Common myeloid progenitor, CD34-positive (primary cell): ENCODE measurements around the gene HOXC4.

ENCODE experiments used
- CTCF ChIA-PET: fragments of 350-600 bp; sonication (Branson Sonifier 250); formaldehyde crosslinking; loops from one replicate; lab custom pipeline; 2021; ENCODE audit warnings: antibody characterized with exemption; lab: Charles Lee
- POLR2A ChIA-PET: fragments of 350-600 bp; sonication (Branson Sonifier 250); formaldehyde crosslinking; loops from one replicate; lab custom pipeline; 2021; ENCODE audit warnings: antibody characterized with exemption; lab: Charles Lee
- DNase-seq, 3 donors: peaks; one replicate each; pipeline versions ENCODE4 v3.0.0 to v3.0.0-alpha.2; 2013
- H3K27ac ChIP-seq, 2 experiments: 1 replicate in 1 of 2; 2 replicates in 1 of 2; pipeline ENCODE4 v1.7.0; 2013; ENCODE audit warnings: inconsistent platforms in 2 of 2, low read length in 2 of 2, mild to moderate bottlenecking in 2 of 2, low read depth in 1 of 2, moderate library complexity in 1 of 2; ENCODE audit not compliant: severe bottlenecking in 2 of 2, insufficient read depth in 1 of 2, poor library complexity in 1 of 2
- H3K27me3 ChIP-seq, 5 experiments: replicated peaks in 2 of 5; 1 replicate in 3 of 5; 2 replicates in 2 of 5; pipeline versions ENCODE4 v1.6.1 to v1.7.0; 2013; ENCODE audit warnings: low read length in 4 of 5, mild to moderate bottlenecking in 2 of 5, moderate library complexity in 2 of 5, inconsistent platforms in 1 of 5; ENCODE audit not compliant: insufficient read depth in 5 of 5, control insufficient read depth in 4 of 5
- H3K36me3 ChIP-seq, 4 experiments: 1 replicate in 2 of 4; 2 replicates in 2 of 4; pipeline versions ENCODE4 v1.6.1 to v1.7.0; 2013; ENCODE audit warnings: low read length in 3 of 4, control low read depth in 1 of 4, mild to moderate bottlenecking in 1 of 4; ENCODE audit not compliant: control insufficient read depth in 4 of 4, insufficient read depth in 4 of 4
- H3K4me1 ChIP-seq, 4 experiments: 1 replicate in 3 of 4; 2 replicates in 1 of 4; pipeline versions ENCODE4 v1.6.1 to v1.7.1; 2013; ENCODE audit warnings: low read length in 3 of 4, mild to moderate bottlenecking in 3 of 4, control low read depth in 1 of 4, inconsistent platforms in 1 of 4, moderate library complexity in 1 of 4; ENCODE audit not compliant: control insufficient read depth in 4 of 4, insufficient read depth in 4 of 4; ENCODE audit errors: control extremely low read depth in 1 of 4
- H3K4me3 ChIP-seq, 7 experiments: 1 replicate in 4 of 7; 2 replicates in 3 of 7; pipeline versions ENCODE4 v1.5.1 to v1.7.0; 2013; ENCODE audit warnings: mild to moderate bottlenecking in 7 of 7, low read length in 6 of 7, moderate library complexity in 6 of 7, inconsistent platforms in 2 of 7, low read depth in 2 of 7, control low read depth in 1 of 7; ENCODE audit not compliant: insufficient read depth in 4 of 7, control insufficient read depth in 1 of 7; ENCODE audit errors: extremely low read depth in 1 of 7
- H3K9me3 ChIP-seq, 5 experiments: 1 replicate in 4 of 5; 2 replicates in 1 of 5; pipeline versions ENCODE4 v1.6.1 to v1.7.1; 2013; ENCODE audit warnings: low read length in 4 of 5, mild to moderate bottlenecking in 2 of 5, inconsistent platforms in 1 of 5, low read depth in 1 of 5, moderate library complexity in 1 of 5; ENCODE audit not compliant: control insufficient read depth in 4 of 5, insufficient read depth in 2 of 5; ENCODE audit errors: control extremely low read depth in 1 of 5
- WGBS: methylation state at CpG from one replicate; pipeline ENCODE4 v1.1.5; 2013; ENCODE audit not compliant: insufficient coverage; 5-methylcytosine and 5-hydroxymethylcytosine counted together

The HOXC4 gene

GRCh38 chr12:54019924-54020590, 33.6 kb upstream of the HOXC4 start:
- no peak overlapping the region for H3K27ac ChIP-seq
- no peak for DNase-seq
- no peak overlapping the region for H3K4me3 ChIP-seq
- H3K4me1 ChIP-seq = peaks cover 0 to 15% (median 9%) of the 10 kb centered on the region in 4 experiments
- CTCF ChIA-PET = no interaction called here
- H3K27me3 ChIP-seq = peaks cover 9 to 98% (median 50%) of the 10 kb centered on the region in 5 experiments
- H3K9me3 ChIP-seq = peaks cover 0 to 4% (median 0%) of the 10 kb centered on the region in 5 experiments
- no peaks in the 10 kb centered on the region for H3K36me3 ChIP-seq
- whole genome bisulfite sequencing = 46% methylated on average over 5 of the region's 10 CpGs
- POLR2A ChIA-PET = no interaction called here

- H3K27ac ChIP-seq = no peak overlapping the region
- H3K36me3 ChIP-seq = no peaks in the 10 kb centered on the region
- ChIA-PET POLR2A (no interaction called here), CTCF (no interaction called here)
- H3K4me1 ChIP-seq = peaks cover 0 to 15% (median 9%) of the 10 kb centered on the region in 4 experiments
- H3K9me3 ChIP-seq = peaks cover 0 to 4% (median 0%) of the 10 kb centered on the region in 5 experiments
- no peak overlapping the region for H3K4me3 ChIP-seq
- WGBS = 63% methylated on average over 16 of the region's 23 CpGs
- DNase-seq = no peak
- H3K27me3 ChIP-seq = peaks cover 9 to 97% (median 47%) of the 10 kb centered on the region in 5 experiments
Observed at GRCh38 chr12:54020591-54021405, 32.8 kb upstream of the HOXC4 start.

GRCh38 chr12:54021432-54022013, 32.1 kb upstream of the HOXC4 start:
- H3K27me3 ChIP-seq = peaks cover 12 to 99% (median 48%) of the 10 kb centered on the region in 5 experiments
- H3K9me3 ChIP-seq = peaks cover 0 to 2% (median 0%) of the 10 kb centered on the region in 5 experiments
- no peak overlapping the region for H3K4me3 ChIP-seq
- POLR2A ChIA-PET = no interaction called here
- CTCF ChIA-PET = interaction anchor here (0.8 to 2.8 kb wide), 6 partner anchors 9 to 186 kb away, joined by 3 to 11 read pairs (median 4); no protein-coding TSS in a partner anchor
- WGBS = 71% methylated on average over 6 of the region's 16 CpGs
- no peak overlapping the region for H3K27ac ChIP-seq
- no peaks in the 10 kb centered on the region for H3K36me3 ChIP-seq
- peaks cover 0 to 15% (median 9%) of the 10 kb centered on the region in 4 experiments for H3K4me1 ChIP-seq
- DNase-seq = no peak

GRCh38 chr12:54022960-54023884, 30.4 kb upstream of the HOXC4 start:
- Histone ChIP-seq H3K9me3 (no peaks in the 10 kb centered on the region), H3K4me1 (peaks cover 0 to 9% (median 3%) of the 10 kb centered on the region in 4 experiments), H3K36me3 (no peaks in the 10 kb centered on the region), H3K27ac (no peak overlapping the region), H3K4me3 (no peak overlapping the region), H3K27me3 (peaks cover 26 to 99% (median 54%) of the 10 kb centered on the region in 5 experiments)
- WGBS = 55% methylated on average over 5 of the region's 8 CpGs
- ChIA-PET POLR2A (interaction anchor here (0.5 kb wide), 2 partner anchors 9 to 14 kb away, joined by 3 read pairs; partner anchors contain the start of gene HOXC8), CTCF (interaction anchor here (0.7 to 2.8 kb wide), 11 partner anchors 8 to 184 kb away, joined by 3 to 15 read pairs (median 6); partner anchors contain the start of gene HOXC5)
- no peak for DNase-seq

GRCh38 chr12:54024127-54024526, 29.5 kb upstream of the HOXC4 start:
- H3K9me3 ChIP-seq = no peaks in the 10 kb centered on the region
- no peaks in the 10 kb centered on the region for H3K36me3 ChIP-seq
- DNase-seq = no peak
- no peak overlapping the region for H3K4me3 ChIP-seq
- peaks cover 26 to 100% (median 58%) of the 10 kb centered on the region in 5 experiments for H3K27me3 ChIP-seq
- 35% methylated on average over 12 of the region's 17 CpGs for WGBS
- ChIA-PET CTCF (interaction anchor here (0.8 to 2.8 kb wide), 10 partner anchors 8 to 184 kb away, joined by 3 to 15 read pairs (median 6); partner anchors contain the start of gene HOXC5), POLR2A (no interaction called here)
- no peak overlapping the region for H3K27ac ChIP-seq
- H3K4me1 ChIP-seq = peaks cover 0 to 4% (median 1%) of the 10 kb centered on the region in 4 experiments

GRCh38 chr12:54024581-54025305, 28.9 kb upstream of the HOXC4 start:
- H3K27ac ChIP-seq = no peak overlapping the region

More at GRCh38 chr12:54024581-54025305, 28.9 kb upstream of the HOXC4 start:
- Histone ChIP-seq H3K4me1 (peaks cover 0 to 4% (median 0%) of the 10 kb centered on the region in 4 experiments), H3K4me3 (no peak overlapping the region), H3K27me3 (peaks cover 26 to 100% (median 56%) of the 10 kb centered on the region in 5 experiments), H3K9me3 (no peaks in the 10 kb centered on the region), H3K36me3 (no peaks in the 10 kb centered on the region)
- POLR2A ChIA-PET = no interaction called here
- CTCF ChIA-PET = interaction anchor here (0.8 to 2.8 kb wide), 9 partner anchors 8 to 183 kb away, joined by 3 to 15 read pairs (median 5); partner anchors contain the start of gene HOXC5
- WGBS = 57% methylated on average over 3 of the region's 5 CpGs
- no peak for DNase-seq
